ENCODE data around the gene XK.

Gene XK

DNA sequence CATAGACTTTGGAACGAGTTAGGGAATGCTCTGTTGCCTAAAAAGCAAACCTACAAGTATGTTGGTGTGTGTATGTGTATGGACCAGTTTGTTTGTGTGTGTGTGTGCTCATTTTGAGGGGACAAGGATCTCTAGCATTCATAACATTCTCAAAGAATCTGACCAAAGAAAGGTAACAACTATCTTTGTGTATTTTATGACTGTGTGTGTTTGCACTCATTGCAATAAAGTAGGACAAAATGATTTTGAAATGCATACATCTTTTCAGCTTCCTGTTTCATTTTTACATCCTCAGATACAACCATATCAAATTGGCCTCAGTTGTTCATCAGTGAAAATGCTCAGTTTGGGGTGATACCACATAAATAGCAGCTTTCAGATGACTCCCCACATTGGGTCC is 8.3 kb upstream of the XK start:
- no peak overlapping the region for H3K4me3 ChIP-seq (ENCODE audit: low read depth, low read length)
- DNase-seq (ENCODE audit: low read depth, low spot score): no peak
- POLR2A ChIA-PET: no interaction called here
- TF ChIP-seq, protein P1, sequence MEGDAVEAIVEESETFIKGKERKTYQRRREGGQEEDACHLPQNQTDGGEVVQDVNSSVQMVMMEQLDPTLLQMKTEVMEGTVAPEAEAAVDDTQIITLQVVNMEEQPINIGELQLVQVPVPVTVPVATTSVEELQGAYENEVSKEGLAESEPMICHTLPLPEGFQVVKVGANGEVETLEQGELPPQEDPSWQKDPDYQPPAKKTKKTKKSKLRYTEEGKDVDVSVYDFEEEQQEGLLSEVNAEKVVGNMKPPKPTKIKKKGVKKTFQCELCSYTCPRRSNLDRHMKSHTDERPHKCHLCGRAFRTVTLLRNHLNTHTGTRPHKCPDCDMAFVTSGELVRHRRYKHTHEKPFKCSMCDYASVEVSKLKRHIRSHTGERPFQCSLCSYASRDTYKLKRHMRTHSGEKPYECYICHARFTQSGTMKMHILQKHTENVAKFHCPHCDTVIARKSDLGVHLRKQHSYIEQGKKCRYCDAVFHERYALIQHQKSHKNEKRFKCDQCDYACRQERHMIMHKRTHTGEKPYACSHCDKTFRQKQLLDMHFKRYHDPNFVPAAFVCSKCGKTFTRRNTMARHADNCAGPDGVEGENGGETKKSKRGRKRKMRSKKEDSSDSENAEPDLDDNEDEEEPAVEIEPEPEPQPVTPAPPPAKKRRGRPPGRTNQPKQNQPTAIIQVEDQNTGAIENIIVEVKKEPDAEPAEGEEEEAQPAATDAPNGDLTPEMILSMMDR (IDR thresholded peaks at IDR 0.05; ENCODE audit: insufficient read depth, low read length, missing control alignments): no peak
- CTCF ChIA-PET: no interaction called here

DNA sequence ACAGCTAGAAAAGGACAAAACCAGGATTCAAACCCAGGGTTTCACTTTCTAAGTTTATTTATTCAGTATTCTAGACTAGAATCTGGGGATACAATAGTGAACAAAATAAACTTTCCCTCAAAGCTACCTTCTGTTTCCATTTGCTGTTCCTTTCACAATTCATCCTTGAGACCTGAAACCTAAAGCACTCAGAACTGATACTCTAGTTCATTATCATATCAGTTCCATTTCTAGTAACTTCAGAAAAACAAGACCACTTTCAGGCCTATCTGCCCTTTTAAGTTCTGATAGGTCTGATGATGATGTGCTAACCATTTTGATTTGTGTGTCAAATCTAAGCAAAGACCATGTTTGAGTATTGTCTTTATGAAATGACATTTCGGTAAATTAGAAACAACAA is 7.8 kb upstream of the XK start:
- TF ChIP-seq, protein P1 (IDR thresholded peaks at IDR 0.05; ENCODE audit: insufficient read depth, low read length, missing control alignments): no peak
- ChIA-PET POLR2A (no interaction called here), CTCF (no interaction called here)
- DNase-seq (ENCODE audit: low read depth, low spot score): no peak
- H3K4me3 ChIP-seq (ENCODE audit: low read depth, low read length): no peak overlapping the region

DNA sequence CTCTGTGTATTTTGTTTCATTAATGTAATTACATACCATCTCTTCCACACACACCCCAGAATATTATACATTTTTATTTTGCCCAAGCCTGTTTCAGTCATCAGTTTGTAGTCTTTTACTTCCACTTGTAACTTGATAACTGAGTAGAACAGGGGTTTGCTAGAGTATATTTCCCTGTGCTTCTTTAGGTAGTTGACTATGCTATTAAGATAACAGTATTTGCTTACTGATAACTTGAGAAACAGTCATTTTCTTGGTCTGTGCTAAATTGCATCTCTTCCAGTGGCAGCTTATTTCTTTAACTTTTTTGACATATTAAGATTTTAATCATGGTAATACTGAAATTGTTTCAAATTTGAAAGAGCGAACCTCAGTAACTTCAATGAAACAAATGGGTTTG is 7.0 kb upstream of the XK start:
- DNase-seq (ENCODE audit: low read depth, low spot score): no peak
- H3K4me3 ChIP-seq (ENCODE audit: low read depth, low read length): no peak overlapping the region
- ChIA-PET CTCF (no interaction called here), POLR2A (no interaction called here)
- TF ChIP-seq, protein P1 (IDR thresholded peaks at IDR 0.05; ENCODE audit: insufficient read depth, low read length, missing control alignments): no peak

DNA sequence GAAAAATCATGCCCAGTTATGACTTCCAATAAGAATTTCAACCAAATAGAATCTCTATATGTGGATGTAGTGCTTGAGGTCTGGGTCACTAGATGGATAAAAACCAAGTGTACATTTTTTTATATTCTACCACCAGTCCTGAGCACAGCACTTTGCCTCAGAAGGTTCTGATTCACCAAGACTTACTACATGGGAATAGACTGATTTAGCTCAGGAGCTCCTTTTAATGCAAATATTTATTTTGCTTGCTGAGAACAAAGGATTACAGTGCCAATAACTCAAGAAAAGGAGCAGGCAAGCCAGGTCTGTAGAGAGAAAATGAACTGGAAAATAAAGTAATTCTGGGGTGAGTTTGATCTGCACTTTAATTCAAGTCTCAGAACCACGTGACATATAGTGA is 6.4 kb upstream of the XK start:
- TF ChIP-seq, protein P1 (IDR thresholded peaks at IDR 0.05; ENCODE audit: insufficient read depth, low read length, missing control alignments): no peak
- CTCF ChIA-PET: no interaction called here
- POLR2A ChIA-PET: no interaction called here
- H3K4me3 ChIP-seq (ENCODE audit: low read depth, low read length): no peak overlapping the region
- DNase-seq (ENCODE audit: low read depth, low spot score): no peak

DNA sequence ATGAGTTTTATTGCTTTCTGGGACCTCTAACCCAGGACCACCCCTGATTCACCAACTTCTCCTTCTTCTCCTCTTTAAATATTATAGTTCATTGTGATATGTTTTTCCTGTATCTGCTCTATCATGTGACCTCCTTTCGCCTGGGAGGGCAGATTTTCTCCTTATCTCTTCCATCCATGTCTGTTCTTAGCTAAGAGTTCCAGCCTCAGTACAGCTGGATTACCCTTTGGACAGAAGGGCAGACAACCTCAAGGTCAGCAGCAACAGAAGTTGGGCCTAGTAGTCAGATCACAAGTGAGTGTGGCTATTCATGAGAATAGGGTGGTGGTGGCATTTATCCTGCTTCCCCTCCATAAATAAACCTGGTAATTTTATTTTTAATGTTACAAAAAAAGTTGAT is 5.7 kb upstream of the XK start:
- H3K4me3 ChIP-seq (ENCODE audit: low read depth, low read length): no peak overlapping the region
- ChIA-PET CTCF (no interaction called here), POLR2A (no interaction called here)
- no peak for DNase-seq (ENCODE audit: low read depth, low spot score)
- TF ChIP-seq, protein P1 (IDR thresholded peaks at IDR 0.05; ENCODE audit: insufficient read depth, low read length, missing control alignments): no peak

DNA sequence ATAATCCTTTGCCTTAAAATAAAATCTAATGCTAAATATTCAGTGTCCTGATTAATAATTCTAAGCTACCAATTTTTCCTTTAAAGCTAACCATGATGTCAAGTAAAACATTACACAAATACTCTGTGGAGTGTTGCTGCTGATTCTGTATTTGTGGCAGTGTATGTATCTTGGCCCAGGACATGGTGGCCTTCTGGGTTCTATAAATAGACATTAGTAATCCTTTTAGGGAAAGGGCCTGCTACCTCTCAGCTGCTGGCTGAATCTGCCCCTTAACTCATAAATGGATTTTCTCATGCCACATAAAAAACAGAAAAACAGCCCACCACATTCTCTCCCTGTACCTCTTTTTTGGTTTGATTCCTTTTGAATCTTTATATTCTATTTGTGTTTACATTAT is 1.2 kb upstream of the XK start:
- TF ChIP-seq, protein P1 (IDR thresholded peaks at IDR 0.05; ENCODE audit: insufficient read depth, low read length, missing control alignments): no peak
- ChIA-PET CTCF (interaction anchor here (0.5 kb wide), 1 partner anchor 20 kb away, joined by 3 read pairs; no protein-coding TSS in a partner anchor), POLR2A (no interaction called here)

More for the DNA sequence above, 1.2 kb upstream of the XK start:
- no peak overlapping the region for H3K4me3 ChIP-seq (ENCODE audit: low read depth, low read length)
- DNase-seq (ENCODE audit: low read depth, low spot score): no peak
